ENCODE results near the gene IFITM10.

IFITM10 gene

DNA sequence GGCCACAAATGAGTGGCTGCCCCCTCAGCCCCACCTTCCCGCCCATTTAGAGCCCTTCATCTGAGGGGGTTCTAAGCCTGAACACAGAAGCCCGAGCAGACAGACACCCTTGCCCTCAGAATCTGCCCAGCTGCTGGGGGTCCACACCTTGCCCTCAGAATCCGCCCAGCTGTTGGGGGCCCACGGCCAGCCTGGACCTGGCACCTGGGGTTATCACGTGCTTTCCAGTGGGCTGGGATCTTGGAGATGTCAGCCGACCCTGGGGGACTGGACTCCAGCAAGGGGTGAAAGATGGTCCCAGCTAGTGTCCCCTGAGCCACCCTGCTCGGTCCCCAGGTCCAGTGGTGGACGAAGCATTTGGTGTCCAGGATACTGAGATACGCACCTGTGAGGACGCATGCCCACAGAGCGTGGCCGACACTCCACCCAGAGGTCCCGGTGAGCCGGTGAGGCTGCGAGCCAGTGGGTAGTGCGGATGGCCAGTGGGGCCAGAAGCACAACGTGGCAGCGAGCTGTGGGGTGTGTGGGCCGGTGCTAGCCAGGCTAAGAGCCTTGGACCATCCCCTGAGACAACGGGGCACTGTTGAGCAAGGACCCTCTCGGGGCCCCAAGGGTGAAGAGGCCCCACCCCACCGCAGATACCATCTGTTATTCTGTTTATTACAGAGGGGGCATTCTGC lies 16.5 kb upstream of the IFITM10 start:
- no peak for DNase-seq (ENCODE audit: low spot score)
- Histone ChIP-seq H3K27ac (no peak overlapping the region), H3K4me3 (no peak overlapping the region)
- TF ChIP-seq, protein P1, sequence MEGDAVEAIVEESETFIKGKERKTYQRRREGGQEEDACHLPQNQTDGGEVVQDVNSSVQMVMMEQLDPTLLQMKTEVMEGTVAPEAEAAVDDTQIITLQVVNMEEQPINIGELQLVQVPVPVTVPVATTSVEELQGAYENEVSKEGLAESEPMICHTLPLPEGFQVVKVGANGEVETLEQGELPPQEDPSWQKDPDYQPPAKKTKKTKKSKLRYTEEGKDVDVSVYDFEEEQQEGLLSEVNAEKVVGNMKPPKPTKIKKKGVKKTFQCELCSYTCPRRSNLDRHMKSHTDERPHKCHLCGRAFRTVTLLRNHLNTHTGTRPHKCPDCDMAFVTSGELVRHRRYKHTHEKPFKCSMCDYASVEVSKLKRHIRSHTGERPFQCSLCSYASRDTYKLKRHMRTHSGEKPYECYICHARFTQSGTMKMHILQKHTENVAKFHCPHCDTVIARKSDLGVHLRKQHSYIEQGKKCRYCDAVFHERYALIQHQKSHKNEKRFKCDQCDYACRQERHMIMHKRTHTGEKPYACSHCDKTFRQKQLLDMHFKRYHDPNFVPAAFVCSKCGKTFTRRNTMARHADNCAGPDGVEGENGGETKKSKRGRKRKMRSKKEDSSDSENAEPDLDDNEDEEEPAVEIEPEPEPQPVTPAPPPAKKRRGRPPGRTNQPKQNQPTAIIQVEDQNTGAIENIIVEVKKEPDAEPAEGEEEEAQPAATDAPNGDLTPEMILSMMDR (IDR thresholded peaks at IDR 0.05), result no peak

DNA sequence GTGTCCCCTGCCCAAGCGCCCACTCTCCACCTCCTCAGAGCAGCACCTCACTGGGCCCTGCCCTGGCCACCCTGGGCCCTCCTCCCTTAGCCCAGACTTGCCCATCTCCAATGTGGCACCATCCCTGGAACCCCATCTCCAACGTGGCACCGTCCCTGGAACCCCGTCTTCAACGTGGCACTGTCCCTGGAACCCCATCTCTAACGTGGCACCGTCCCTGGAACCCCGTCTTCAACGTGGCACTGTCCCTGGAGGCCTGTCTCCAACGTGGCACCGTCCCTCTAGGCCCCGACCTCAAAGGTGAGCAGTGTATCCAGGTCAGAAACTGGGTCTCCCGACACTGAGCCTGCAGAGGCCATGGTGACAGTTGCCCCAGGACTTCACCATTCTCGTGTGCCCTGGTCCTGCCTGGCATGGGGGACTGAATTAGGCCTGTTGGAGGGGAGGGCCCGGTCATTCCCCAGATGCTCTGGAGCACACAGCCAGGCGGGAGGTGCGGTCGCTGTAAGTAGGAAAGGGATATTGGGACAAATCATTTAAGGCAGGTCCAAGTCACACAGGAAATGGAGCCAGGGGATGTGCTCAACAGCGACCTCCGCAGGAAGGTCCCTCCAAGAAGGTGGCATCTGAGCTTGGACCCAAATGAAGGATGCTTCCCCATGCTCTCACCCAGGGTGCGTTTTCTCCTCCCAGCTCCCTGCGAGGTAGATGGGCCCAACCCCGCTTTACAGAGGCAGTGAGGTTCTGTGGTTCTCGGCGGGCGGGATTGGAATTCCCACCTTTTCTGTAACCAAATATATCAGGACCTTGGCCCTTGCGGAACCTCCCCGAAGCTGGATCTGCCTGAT lies 15.7 kb upstream of the IFITM10 start:
- TF ChIP-seq, protein P1 (IDR thresholded peaks at IDR 0.05), result no peak
- H3K4me3 ChIP-seq, result no peak overlapping the region
- DNase-seq (ENCODE audit: low spot score), result no peak
- no peak overlapping the region for H3K27ac ChIP-seq

DNA sequence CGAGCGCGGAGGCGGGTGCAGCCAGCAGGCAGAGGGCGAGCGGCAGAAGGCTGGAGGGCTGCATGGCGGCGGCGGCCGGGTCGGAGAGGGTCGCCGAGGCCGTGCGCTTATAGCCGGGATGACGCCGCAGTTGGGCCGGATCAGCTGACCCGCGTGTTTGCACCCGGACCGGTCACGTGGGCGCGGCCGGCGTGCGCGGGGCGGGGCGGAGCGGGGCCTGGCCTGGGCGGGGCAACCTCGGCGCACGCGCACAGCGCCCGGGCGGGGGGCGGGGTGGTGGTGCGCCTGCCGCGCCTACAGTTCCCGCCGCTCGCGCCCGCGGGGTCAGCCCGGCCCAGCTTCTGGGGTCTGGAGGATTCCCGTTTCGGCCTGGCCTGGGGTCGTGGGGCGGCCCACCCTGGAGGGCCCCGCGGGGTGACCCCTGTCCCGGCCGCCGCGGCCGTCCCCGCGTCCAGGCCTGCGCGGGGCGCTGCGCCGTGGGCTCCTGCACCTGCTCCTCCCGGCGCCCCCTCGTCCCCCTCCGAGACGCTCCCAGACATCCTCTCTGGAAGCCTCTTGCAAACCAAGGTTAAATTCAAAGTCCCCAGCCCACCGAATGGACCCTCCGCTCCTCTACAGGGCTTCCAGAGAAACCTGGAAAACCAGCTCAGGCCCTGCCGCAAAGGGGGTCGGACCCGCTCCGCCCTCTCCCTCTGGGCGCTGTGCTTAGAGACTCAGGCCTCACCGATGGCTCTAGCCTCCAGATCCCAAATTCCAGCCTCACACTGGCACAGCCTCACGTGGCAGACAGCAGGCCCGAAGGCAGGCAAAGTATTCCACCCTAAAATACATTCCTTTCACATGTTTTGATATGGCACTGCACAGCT lies 13.6 kb upstream of the IFITM10 start, which contains the start of gene CTSD:
Gene CTSD (minus strand): TSS at position 132 of the 866 bp plus-strand sequence. CDS start 68 bp downstream, at position 64.
- TF ChIP-seq, protein P1 (IDR thresholded peaks at IDR 0.05), result no peak
- peak within 1 kb of the TSS; percentile 89 to 94 for H3K27ac ChIP-seq

DNA sequence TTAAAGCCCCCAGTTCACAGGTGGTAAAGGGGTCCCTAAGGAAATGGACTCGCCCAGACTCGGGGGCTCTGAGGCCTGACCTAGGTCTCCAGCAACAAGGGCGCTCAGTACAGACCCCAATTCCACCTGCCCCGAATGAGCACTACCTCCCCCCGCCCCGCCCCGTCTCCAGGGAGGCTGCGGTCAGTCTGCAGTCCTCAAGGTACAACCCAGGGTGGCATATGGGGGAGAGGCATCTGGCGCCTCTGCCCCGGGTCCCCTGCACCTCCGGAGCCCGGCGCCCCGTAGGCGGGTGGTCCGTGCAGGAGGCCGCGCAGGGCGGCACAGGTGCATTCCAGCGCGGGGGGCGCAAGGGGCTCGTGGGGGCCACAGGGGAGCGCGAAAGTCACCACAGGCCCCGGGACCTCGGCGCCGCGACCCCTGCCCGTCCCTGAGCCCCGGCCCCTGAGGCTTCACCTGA lies 13.0 kb upstream of the IFITM10 start:
- TF ChIP-seq, protein P1 (IDR thresholded peaks at IDR 0.05), result no peak
- DNase-seq (ENCODE audit: low spot score), result no peak
- peak overlapping the region; percentile 89 to 94 for H3K27ac ChIP-seq
- peak overlapping the region; percentile 98 for H3K4me3 ChIP-seq

More for the DNA sequence above, 13.6 kb upstream of the IFITM10 start, which contains the start of gene CTSD:
- no peak for DNase-seq (ENCODE audit: low spot score)
- H3K4me3 ChIP-seq, result peak within 1 kb of the TSS; percentile 98

DNA sequence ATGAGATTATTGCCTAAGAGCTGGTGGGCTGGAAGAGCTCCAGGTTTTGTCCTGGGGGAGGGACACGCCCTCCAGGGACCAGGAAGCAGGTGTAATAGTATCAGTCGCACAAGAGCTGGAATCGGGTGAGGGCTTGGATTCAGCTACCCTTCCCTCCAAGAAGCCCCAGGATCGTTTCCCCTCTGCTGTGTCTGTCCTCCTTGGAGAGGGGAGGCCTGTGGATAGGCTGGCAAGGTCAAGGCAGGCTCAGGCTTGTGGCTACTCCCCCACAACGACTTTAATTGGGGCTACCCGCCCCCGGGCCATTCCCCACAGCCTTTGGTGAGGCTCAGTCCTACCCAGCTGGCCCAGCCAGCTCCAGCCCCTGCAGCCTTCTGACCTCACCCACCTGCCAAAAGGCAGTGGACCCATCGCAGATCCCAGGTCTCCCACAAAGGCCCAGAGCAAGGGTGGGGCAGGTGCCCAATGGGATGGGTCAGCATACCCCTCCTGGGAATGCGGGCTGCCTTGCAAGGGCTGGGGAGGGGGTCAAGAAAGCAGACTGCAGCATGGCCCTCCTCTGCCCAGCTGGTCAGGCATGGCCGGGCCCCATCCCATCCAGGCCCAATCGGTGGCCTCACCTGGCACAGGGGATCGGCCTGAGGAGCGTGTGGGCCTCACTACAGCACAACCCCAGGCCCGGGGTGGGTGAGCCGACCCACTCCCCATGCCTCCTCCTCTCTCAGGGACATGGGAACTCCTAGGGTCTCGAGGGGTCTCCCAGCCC lies 12.3 kb upstream of the IFITM10 start:
- no peak for DNase-seq (ENCODE audit: low spot score)
- TF ChIP-seq, protein P1 (IDR thresholded peaks at IDR 0.05), result no peak
- Histone ChIP-seq H3K27ac (peak overlapping the region; percentile 89 to 94), H3K4me3 (peak overlapping the region; percentile 98)

All from coronary artery (tissue), 2 donors.